Calu3 (cell line): ENCODE measurements around the gene CCDC159. TPM values are rescaled to one million over a fixed set of nuclear protein-coding genes. Genes with fewer than 3 reads are reported as not detected.

Source experiments
- BruUV-seq: library from RNA; stranded (reverse); fragments of 400-500 nt; replicated peaks from 2 replicates; lab custom pipeline; 2021; lab: Mats Ljungman, UMichigan
- CTCF ChIA-PET: fragments of 300-600 bp; sonication (Branson Sonifier 250); formaldehyde crosslinking; loops from one replicate; lab custom pipeline; 2022; ENCODE audit warnings: antibody characterized with exemption; lab: Charles Lee
- DNase-seq: peaks from one replicate; pipeline ENCODE4 v3.0.0; 2022
- H3K27ac Mint-ChIP-seq: one replicate; pipeline ENCODE4 v1.8.0; 2022; ENCODE audit warnings: mixed read lengths; ENCODE audit not compliant: unreplicated experiment
- H3K27me3 Mint-ChIP-seq: one replicate; pipeline ENCODE4 v1.8.0; 2022; ENCODE audit warnings: mixed read lengths; ENCODE audit not compliant: unreplicated experiment
- H3K36me3 Mint-ChIP-seq: one replicate; pipeline ENCODE4 v1.8.0; 2022; ENCODE audit warnings: mild to moderate bottlenecking, moderate library complexity, mixed read lengths; ENCODE audit not compliant: insufficient read depth, unreplicated experiment
- H3K4me1 Mint-ChIP-seq: one replicate; pipeline ENCODE4 v1.8.0; 2022; ENCODE audit warnings: mild to moderate bottlenecking, low read depth, mixed read lengths; ENCODE audit not compliant: unreplicated experiment
- H3K4me3 Mint-ChIP-seq: one replicate; pipeline ENCODE4 v1.8.0; 2022; ENCODE audit warnings: mild to moderate bottlenecking, low read depth, moderate library complexity, mixed read lengths; ENCODE audit not compliant: unreplicated experiment
- H3K9me3 Mint-ChIP-seq: one replicate; pipeline ENCODE4 v1.8.0; 2022; ENCODE audit warnings: low read depth, mixed read lengths; ENCODE audit not compliant: unreplicated experiment
- CTCF ChIP-seq: fragments of 200-600 bp; IDR thresholded peaks from one replicate; pipeline ENCODE4 v1.8.0; 2022; ENCODE audit warnings: antibody characterized with exemption; ENCODE audit not compliant: unreplicated experiment
- intact Hi-C: fragments of 100-400 bp; cut with micrococcal nuclease; formaldehyde crosslinking; loops from one replicate; pipeline ENCODE4 v1.10.0; 2022; ENCODE audit not compliant: unreplicated experiment
- total RNA-seq: library from RNA; stranded (reverse); gene quantifications from 2 replicates; pipeline ENCODE4 v1.2.3, GENCODE V29; 2022

The CCDC159 gene
- total RNA-seq, 1 experiment from 2014 or later, result 11.8 TPM

GRCh38 chr19:11322269-11323024, 23.9 kb upstream of the CCDC159 start:
- CTCF ChIA-PET, result interaction anchor here (0.5 kb wide), 1 partner anchor 68 kb away, joined by 3 read pairs; no protein-coding TSS in a partner anchor
- Mint-ChIP-seq H3K4me3 (no peak overlapping the region), H3K27ac (peak overlapping the region; percentile 23), H3K36me3 (no peaks in the 10 kb centered on the region), H3K4me1 (peaks cover 26% of the 10 kb centered on the region), H3K9me3 (no peaks in the 10 kb centered on the region), H3K27me3 (no peaks in the 10 kb centered on the region)
- TSS peak; percentile 42 for BruUV-seq
- TF ChIP-seq CTCF, result no peak
- intact Hi-C loops, result loop anchor here (10.0 kb wide), 1 partner anchor 52 kb away; the partner anchor contains the start of gene SWSAP1
- no peak for DNase-seq

GRCh38 chr19:11323601-11324078, 22.7 kb upstream of the CCDC159 start:
- intact Hi-C loops, result loop anchor here (10.0 kb wide), 1 partner anchor 51 kb away; the partner anchor contains the start of gene SWSAP1
- H3K36me3 Mint-ChIP-seq, result no peaks in the 10 kb centered on the region
- H3K9me3 Mint-ChIP-seq, result no peaks in the 10 kb centered on the region
- BruUV-seq, result no TSS peak
- no peak for TF ChIP-seq CTCF
- no peak for DNase-seq
- H3K4me1 Mint-ChIP-seq, result peaks cover 26% of the 10 kb centered on the region
- CTCF ChIA-PET, result interaction anchor here (0.6 to 1.4 kb wide), 6 partner anchors 23 to 628 kb away, joined by 3 to 8 read pairs (median 3); partner anchors contain the start of genes CCDC159 and SWSAP1
- H3K27ac Mint-ChIP-seq, result peak overlapping the region; percentile 23
- H3K4me3 Mint-ChIP-seq, result no peak overlapping the region
- H3K27me3 Mint-ChIP-seq, result no peaks in the 10 kb centered on the region

- no TSS peak for BruUV-seq
- Mint-ChIP-seq H3K27me3 (no peaks in the 10 kb centered on the region), H3K4me1 (peaks cover 26% of the 10 kb centered on the region), H3K27ac (peak overlapping the region; percentile 23), H3K36me3 (no peaks in the 10 kb centered on the region), H3K9me3 (no peaks in the 10 kb centered on the region), H3K4me3 (no peak overlapping the region)
- CTCF ChIA-PET, result interaction anchor here (0.6 to 1.4 kb wide), 6 partner anchors 22 to 628 kb away, joined by 3 to 8 read pairs (median 3); partner anchors contain the start of genes CCDC159 and SWSAP1
- DNase-seq, result peak; percentile 75
- TF ChIP-seq CTCF, result no peak
- intact Hi-C loops, result loop anchor here (10.0 kb wide), 1 partner anchor 51 kb away; the partner anchor contains the start of gene SWSAP1
Measured at GRCh38 chr19:11324079-11324661, 22.1 kb upstream of the CCDC159 start.

GRCh38 chr19:11324748-11325389, 21.4 kb upstream of the CCDC159 start:
- CTCF ChIA-PET, result interaction anchor here (1.0 to 1.4 kb wide), 3 partner anchors 31 to 56 kb away, joined by 3 to 8 read pairs (median 3); partner anchors contain the start of gene SWSAP1
- Mint-ChIP-seq H3K36me3 (no peaks in the 10 kb centered on the region), H3K27ac (no peak overlapping the region), H3K4me3 (no peak overlapping the region), H3K9me3 (no peaks in the 10 kb centered on the region), H3K27me3 (no peaks in the 10 kb centered on the region), H3K4me1 (peaks cover 26% of the 10 kb centered on the region)
- no TSS peak for BruUV-seq
- intact Hi-C loops, result loop anchor here (10.0 kb wide), 1 partner anchor 50 kb away; the partner anchor contains the start of gene SWSAP1
- DNase-seq, result no peak
- no peak for TF ChIP-seq CTCF
